PC-9 (cell line): ENCODE measurements around the gene DESI1.

Source experiments
- CTCF ChIP-seq: fragments of 200-600 bp; sonication (generic); conservative IDR thresholded peaks from 2 replicates; pipeline ENCODE4 v1.6.1; 2017; ENCODE audit warnings: mixed run types, antibody characterized with exemption, mild to moderate bottlenecking, moderate library complexity
- EZH2 ChIP-seq: fragments of 200-600 bp; sonication (generic); IDR thresholded peaks from 2 replicates; pipeline ENCODE4 v1.8.0; 2017; ENCODE audit warnings: antibody characterized with exemption, low read depth

- TF ChIP-seq EZH2 (no peak), CTCF (no peak)
These were observed 29.4 kb upstream of the DESI1 start for GRCh38 chr22:41650229-41650628.
